GM12878 (cell line): ENCODE data around the gene KRTAP9-8. TPM values are rescaled to one million over a fixed set of nuclear protein-coding genes. Genes with fewer than 3 reads are reported as not detected.

Experiments used
- ATAC-seq: fragments of 200-7000 bp; cut with Tn5 transposase; 3 replicates; pipeline ENCODE4 v1.9.1; 2020; ENCODE audit warnings: mild to moderate bottlenecking, moderate library complexity
- BruUV-seq: library from RNA; stranded (reverse); fragments of 400-500 nt; replicated peaks from 2 replicates; lab custom pipeline; 2021; lab: Mats Ljungman, UMichigan
- CTCF ChIA-PET: fragments of 300-600 bp; sonication (Branson Sonifier 250); formaldehyde crosslinking; extraction: SDS; loops from one replicate; lab custom pipeline; 2021; ENCODE audit warnings: inconsistent platforms; lab: Yijun Ruan, JAX
- POLR2A ChIA-PET: fragments of 350-600 bp; formaldehyde crosslinking; extraction: SDS; loops from one replicate; lab custom pipeline; 2021; ENCODE audit warnings: inconsistent platforms; lab: Charles Lee
- RAD21 ChIA-PET: fragments of 300-600 bp; sonication (Branson Sonifier 250); formaldehyde crosslinking; loops from one replicate; lab custom pipeline; 2023; ENCODE audit warnings: antibody characterized with exemption; ENCODE audit not compliant: unreplicated experiment; lab: Charles Lee
- SMC1A ChIA-PET: fragments of 300-600 bp; sonication (Branson Sonifier 250); formaldehyde crosslinking; loops from one replicate; lab custom pipeline; 2023; ENCODE audit not compliant: unreplicated experiment, uncharacterized antibody; lab: Charles Lee
- DNase-seq: peaks from one replicate; pipeline ENCODE4 v3.0.0-alpha.2; 2011; ENCODE audit warnings: low read depth, low spot score
- FAIRE-seq: peaks from 3 replicates; lab custom pipeline; 2011; peaks lifted over from hg19 to GRCh38; lab: Jason Lieb, UNC
- H2AFZ ChIP-seq: 2 replicates; pipeline ENCODE4 v1.6.0; 2011; ENCODE audit warnings: low read depth, low read length, control low read depth; ENCODE audit not compliant: control insufficient read depth
- H3K27ac ChIP-seq: 2 replicates; pipeline ENCODE4 v1.5.1; 2011; ENCODE audit warnings: control low read depth; ENCODE audit not compliant: control insufficient read depth, insufficient read depth
- H3K27me3 ChIP-seq, 2 experiments: replicated peaks in 1 of 2; 2 replicates each; pipeline versions ENCODE4 v1.6.0 to v1.6.1; 2011; ENCODE audit warnings: low read length in 1 of 2; ENCODE audit not compliant: control insufficient read depth in 2 of 2, insufficient read depth in 2 of 2
- H3K36me3 ChIP-seq, 2 experiments: 2 replicates each; pipeline ENCODE4 v1.5.1; 2011; ENCODE audit warnings: low read length in 1 of 2; ENCODE audit not compliant: control insufficient read depth in 2 of 2, insufficient read depth in 2 of 2
- H3K4me1 ChIP-seq: 2 replicates; pipeline ENCODE4 v1.6.1; 2011; ENCODE audit warnings: mild to moderate bottlenecking, low read length, moderate library complexity, mixed read lengths; ENCODE audit not compliant: control insufficient read depth, insufficient read depth
- H3K4me2 ChIP-seq: 2 replicates; pipeline ENCODE4 v1.6.0; 2011; ENCODE audit warnings: control low read depth; ENCODE audit not compliant: control insufficient read depth, insufficient read depth
- H3K4me3 ChIP-seq: fragments of 200-600 bp; sonication (generic); 2 replicates; pipeline ENCODE4 v1.5.1; 2016
- H3K79me2 ChIP-seq: 2 replicates; pipeline ENCODE4 v1.6.0; 2011; ENCODE audit warnings: low read length; ENCODE audit not compliant: control insufficient read depth, insufficient read depth
- H3K9ac ChIP-seq: 2 replicates; pipeline ENCODE4 v1.8.0; 2011; ENCODE audit warnings: low read length, control low read depth, mixed read lengths; ENCODE audit not compliant: control insufficient read depth, insufficient read depth
- H3K9me3 ChIP-seq: replicated peaks from 3 replicates; pipeline ENCODE4 v1.5.1; 2011; ENCODE audit warnings: mild to moderate bottlenecking, low read length; ENCODE audit not compliant: control insufficient read depth, insufficient read depth
- H4K20me1 ChIP-seq: 2 replicates; pipeline ENCODE4 v1.6.0; 2011; ENCODE audit not compliant: control insufficient read depth, insufficient read depth
- ATF7 ChIP-seq: fragments of 450-650 bp; IDR thresholded peaks from 2 replicates; pipeline ENCODE4 v1.6.1; 2016; ENCODE audit warnings: low read depth, mild to moderate bottlenecking
- CTCF ChIP-seq, 3 experiments: IDR thresholded peaks in 2 of 3; conservative IDR thresholded peaks in 1 of 3; 2 replicates each; pipeline ENCODE4 v1.5.1; 2011; ENCODE audit warnings: low read depth in 3 of 3, low read length in 3 of 3, mild to moderate bottlenecking in 3 of 3, control low read depth in 2 of 3, moderate library complexity in 2 of 3, inconsistent platforms in 1 of 3, mixed read lengths in 1 of 3; ENCODE audit not compliant: control insufficient read depth in 2 of 3, insufficient read depth in 1 of 3; ENCODE audit errors: extremely low read depth in 1 of 3
- ELK1 ChIP-seq: IDR thresholded peaks from 2 replicates; pipeline ENCODE4 v1.6.1; 2012; ENCODE audit warnings: low read depth, low read length, improper control_type of control experiment
- ESRRA ChIP-seq: IDR thresholded peaks from 2 replicates; pipeline ENCODE4 v1.6.1; 2012; ENCODE audit warnings: mild to moderate bottlenecking, low read length, improper control_type of control experiment
- IRF3 ChIP-seq: fragments of 450-650 bp; IDR thresholded peaks from 2 replicates; pipeline ENCODE4 v1.6.1; 2014; ENCODE audit warnings: mild to moderate bottlenecking
- JUNB ChIP-seq: IDR thresholded peaks from 2 replicates; pipeline ENCODE4 v1.6.1; 2016; ENCODE audit warnings: antibody characterized with exemption, mild to moderate bottlenecking
- NFYB ChIP-seq: IDR thresholded peaks from 2 replicates; pipeline ENCODE4 v1.6.1; 2011; ENCODE audit warnings: low read depth, mild to moderate bottlenecking, low read length, improper control_type of control experiment, moderate library complexity; ENCODE audit not compliant: insufficient read depth
- NR2C1 ChIP-seq: fragments of 450-650 bp; IDR thresholded peaks from 2 replicates; pipeline ENCODE4 v1.6.1; 2017; ENCODE audit warnings: antibody characterized with exemption, mild to moderate bottlenecking, moderate library complexity
- NR2F1 ChIP-seq: fragments of 450-650 bp; conservative IDR thresholded peaks from 2 replicates; pipeline ENCODE4 v1.6.1; 2017; ENCODE audit warnings: mild to moderate bottlenecking
- SIN3A ChIP-seq: IDR thresholded peaks from 2 replicates; pipeline ENCODE4 v1.6.1; 2012; ENCODE audit warnings: low read depth, low read length, improper control_type of control experiment
- TCF7 ChIP-seq: IDR thresholded peaks from 2 replicates; pipeline ENCODE4 v1.6.1; 2014; ENCODE audit warnings: antibody characterized with exemption, borderline replicate concordance
- USF1 ChIP-seq: IDR thresholded peaks from 2 replicates; pipeline ENCODE4 v1.6.1; 2011; ENCODE audit warnings: borderline replicate concordance, low read depth, mild to moderate bottlenecking, moderate library complexity, mixed read lengths, low read length; ENCODE audit not compliant: insufficient read depth; ENCODE audit errors: extremely low read length
- WGBS: methylation state at CpG from one replicate; pipeline ENCODE4 v1.1.6; 2016; ENCODE audit warnings: low lambda C conversion rate; ENCODE audit not compliant: insufficient replicate concordance, insufficient coverage; ENCODE audit errors: missing lambda C conversion rate; 5-methylcytosine and 5-hydroxymethylcytosine counted together
- in situ Hi-C: fragments of 300-500 bp; cut with MboI; formaldehyde crosslinking; loops from 9 replicates; pipeline ENCODE4 v1.14.3; 2018; ENCODE audit warnings: mixed read lengths
- intact Hi-C: fragments of 100-400 bp; cut with micrococcal nuclease; formaldehyde crosslinking; loops from one replicate; pipeline ENCODE4 v1.14.2; 2022; ENCODE audit not compliant: unreplicated experiment
- polyA plus RNA-seq, 11 experiments: library from polyadenylated mRNA; depleted of rRNA in 4 of 11; unstranded in 6 of 11; stranded (reverse) in 5 of 11; fragments of >200 nt; fragmentation: Nextera tagmentation in 4 of 11; fragmentation: Illumina TruSeq in 1 of 11; extraction: Ambion mirVana in 4 of 11; extraction: Trizol in 1 of 11; gene quantifications; 1 replicate in 1 of 11; 2 replicates in 10 of 11; pipeline versions ENCODE4 v1.2.1 to v1.2.3, GENCODE V29; 2011 to 2016; ENCODE audit warnings: inconsistent platforms in 2 of 11, missing spikeins in 2 of 11, low read depth in 1 of 11
- total RNA-seq, 4 experiments: library from RNA; depleted of rRNA in 3 of 4; stranded (reverse); fragments of >200 nt in 3 of 4; fragmentation: Illumina TruSeq in 1 of 4; extraction: Trizol in 1 of 4; gene quantifications; 2 replicates each; pipeline versions ENCODE4 v1.2.1 to v1.2.3, GENCODE V29; 2013 to 2021

Gene KRTAP9-8
- total and polyA plus RNA-seq, 10 of the 15 experiments (the other 5 are each of a cell fraction or from before 2014, with no cell fraction given) = not detected

- no peak for TF ChIP-seq IRF3
These were observed 46.7 kb downstream of the KRTAP9-8 start (continued) for GRCh38 chr17:41284546-41284945.

- Histone ChIP-seq H3K4me1 (no peaks in the 10 kb centered on the region), H3K4me3 (no peak overlapping the region), H3K27ac (no peak overlapping the region), H4K20me1 (no peaks in the 10 kb centered on the region), H3K36me3 (no peaks in the 10 kb centered on the region), H3K9ac (no peak overlapping the region), H3K27me3 (no peaks in the 10 kb centered on the region; a peak in 1 of 4 replicates), H3K4me2 (no peak overlapping the region), H2AFZ (no peak overlapping the region), H3K9me3 (no peaks in the 10 kb centered on the region), H3K79me2 (no peaks in the 10 kb centered on the region)
- TF ChIP-seq USF1 = no peak
- TF ChIP-seq JUNB = no peak
- TF ChIP-seq NFYB = no peak
- TF ChIP-seq ELK1 = no peak
- no peak for TF ChIP-seq SIN3A
- no peak for TF ChIP-seq NR2F1
- no peak for TF ChIP-seq ATF7
- TF ChIP-seq ESRRA = no peak
- TF ChIP-seq CTCF (IDR thresholded peaks at IDR 0.05 in 2 of 3, conservative IDR thresholded peaks at IDR 0.05 in 1 of 3; ENCODE audit: control insufficient read depth in 2 of 3, extremely low read depth in 1 of 3, insufficient read depth in 1 of 3, low read depth in 3 of 3, low read length in 3 of 3) = no peak
- no peak for TF ChIP-seq NR2C1
- TF ChIP-seq TCF7 = no peak
- FAIRE-seq = no peak
- no peak for ATAC-seq
- SMC1A ChIA-PET = interaction anchor here (0.6 to 0.9 kb wide), 2 partner anchors 376 to 824 kb away, joined by 3 read pairs; no protein-coding TSS in a partner anchor
- CTCF ChIA-PET = no interaction called here
- in situ Hi-C loops (no loop called here), intact Hi-C loops (no loop called here)
- POLR2A ChIA-PET = no interaction called here
- no peak for DNase-seq
- RAD21 ChIA-PET = no interaction called here
- 15% methylated on average over 3 of the region's 3 CpGs for WGBS
- BruUV-seq = no TSS peak
These were observed 49.3 kb downstream of the KRTAP9-8 start for GRCh38 chr17:41287050-41287449.
